ENCODE data around the gene CDADC1.

Gene CDADC1

DNA sequence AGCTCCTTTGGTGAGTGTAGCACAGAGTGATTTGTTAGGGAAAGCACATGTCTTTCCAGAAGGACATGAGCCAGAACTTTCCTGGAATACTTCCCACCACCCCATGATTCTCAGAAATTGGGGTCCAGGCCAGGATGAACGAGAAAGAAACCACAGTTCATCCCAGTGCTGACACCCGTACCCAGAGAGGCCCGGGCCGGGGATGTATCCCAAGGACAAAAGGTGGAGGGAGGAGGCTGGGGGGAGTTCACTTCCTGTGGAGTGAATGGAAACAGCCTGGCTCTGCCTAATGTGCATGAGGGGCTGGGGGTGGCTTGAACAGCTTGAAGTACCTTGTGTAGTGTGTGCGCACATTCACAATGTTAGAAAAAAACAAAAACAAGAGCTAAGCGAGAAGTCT, 47.5 kb downstream of the CDADC1 start:
- DNase-seq (ENCODE audit: low read depth): no peak

DNA sequence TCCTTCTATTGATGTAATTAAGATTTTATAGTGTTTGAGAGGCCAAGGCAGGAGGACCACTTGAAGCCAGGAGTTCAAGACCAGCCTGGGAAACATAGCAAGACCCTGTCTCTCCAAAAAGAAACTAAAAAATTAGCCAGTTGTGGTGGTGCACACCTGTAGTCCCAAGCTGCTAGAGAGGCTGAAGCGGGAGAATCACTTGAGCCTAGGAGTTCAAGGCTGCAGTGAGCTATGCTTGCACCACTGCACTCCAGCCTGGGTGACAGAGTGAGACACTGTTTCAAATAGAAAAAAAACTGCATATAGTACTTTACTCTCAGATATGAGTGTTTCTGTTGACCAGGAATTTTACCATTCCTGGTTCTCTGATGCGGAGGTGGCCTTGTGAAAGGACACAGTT, 48.9 kb downstream of the CDADC1 start:
- DNase-seq (ENCODE audit: low read depth): no peak

DNA sequence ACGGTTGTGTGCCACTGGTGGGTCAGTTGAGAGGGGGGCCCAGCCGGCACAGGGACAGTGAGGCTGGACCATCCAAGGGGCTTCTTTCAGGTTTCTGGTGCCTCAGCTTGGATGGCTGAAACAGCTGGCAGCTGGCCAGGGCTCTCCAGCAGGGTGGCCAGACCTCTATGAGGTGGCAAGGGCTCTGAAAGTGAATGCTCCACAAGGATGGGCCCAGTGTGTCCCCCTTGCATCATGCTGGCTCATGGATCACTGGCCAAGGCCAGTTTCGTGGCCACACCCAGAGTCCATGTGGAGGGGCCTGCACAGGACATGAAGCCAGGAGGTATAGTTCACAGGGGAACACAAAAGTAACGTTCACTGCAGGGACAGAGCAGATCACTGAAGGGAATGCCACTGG, 49.6 kb downstream of the CDADC1 start:
- DNase-seq (ENCODE audit: low read depth): no peak

GRCh38 chr13:49298416-49298815, 50.7 kb downstream of the CDADC1 start:
- DNase-seq (ENCODE audit: low read depth): no peak

DNA sequence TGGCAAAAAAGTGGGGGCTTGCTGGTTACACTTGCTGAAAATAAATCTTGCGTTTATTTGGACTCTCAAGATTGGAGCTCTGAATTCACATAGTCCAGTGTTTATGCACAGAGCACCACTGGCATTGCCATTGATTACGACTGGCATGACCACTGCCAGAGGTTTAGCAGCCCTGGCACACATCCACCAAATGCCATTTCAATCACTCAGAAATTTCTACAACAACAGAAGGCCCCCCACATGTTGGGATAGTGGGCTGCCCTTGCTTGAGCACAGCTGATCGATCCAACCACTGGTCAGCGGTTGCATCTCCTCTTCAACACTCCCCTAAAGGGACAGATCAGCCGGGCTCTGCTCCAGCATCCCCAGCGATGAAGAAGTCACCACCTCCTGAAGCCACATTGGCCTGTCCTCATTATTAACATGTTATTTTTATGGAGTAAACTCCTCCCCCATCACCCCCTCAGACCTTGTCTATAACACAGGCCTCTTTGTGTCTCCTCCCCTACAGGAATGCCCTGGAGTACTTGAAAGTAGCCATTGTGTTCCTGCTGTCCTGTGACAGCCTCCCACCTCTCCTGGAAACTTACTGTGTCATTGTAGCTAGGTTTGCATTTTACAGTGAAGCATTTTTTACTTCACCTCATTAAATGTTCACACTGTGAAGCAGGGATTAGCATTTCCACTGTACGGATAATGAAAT, 51.3 kb downstream of the CDADC1 start:
- no peak for DNase-seq (ENCODE audit: low read depth)

- no peak for DNase-seq (ENCODE audit: low read depth)
Measured at GRCh38 chr13:49300276-49300675, 52.6 kb downstream of the CDADC1 start.

DNA sequence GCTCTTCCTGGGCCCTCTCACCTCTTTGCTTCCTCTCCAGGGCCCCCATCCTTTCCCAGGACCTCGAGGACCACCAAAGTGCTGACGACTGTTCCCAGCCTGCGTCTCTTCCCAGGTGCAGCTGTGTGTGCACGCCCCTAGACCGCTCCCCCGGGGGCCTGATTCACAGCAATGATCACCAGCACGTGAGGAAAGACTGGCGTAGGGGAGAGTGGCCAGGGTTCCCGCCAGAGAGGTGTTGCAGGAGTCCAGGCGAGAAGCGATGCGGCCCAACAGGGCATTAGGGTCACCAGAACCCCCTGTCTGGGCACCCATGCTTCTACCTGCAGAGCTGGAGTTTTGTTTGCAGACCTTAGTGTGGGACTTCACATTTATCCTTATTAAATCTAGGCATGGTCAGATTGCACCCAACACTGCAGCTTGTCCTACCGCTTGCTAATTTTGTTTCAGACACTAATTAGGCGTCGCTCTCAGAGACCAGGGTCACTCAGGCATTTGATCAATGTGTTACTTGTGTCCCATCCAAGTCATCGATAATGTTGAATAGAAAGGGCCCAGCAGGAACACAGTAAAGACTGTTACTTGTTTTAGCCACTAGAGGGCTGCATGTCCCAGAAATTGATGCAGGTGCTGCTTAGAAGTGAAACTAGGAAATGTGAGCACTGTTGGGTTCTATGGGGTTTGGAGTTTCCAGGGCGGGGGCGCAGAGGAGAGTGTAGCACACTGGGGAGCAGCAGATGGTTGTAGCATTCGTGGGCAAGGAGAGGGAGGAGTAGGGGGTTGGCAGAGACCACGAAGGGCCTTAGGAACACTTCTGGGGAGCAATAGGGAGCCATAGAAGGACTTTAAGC, 53.2 kb downstream of the CDADC1 start:
- no peak for DNase-seq (ENCODE audit: low read depth)

- DNase-seq (ENCODE audit: low read depth): no peak
Measured at GRCh38 chr13:49302222-49302621, 54.5 kb downstream of the CDADC1 start.

GRCh38 chr13:49302817-49303216, 55.1 kb downstream of the CDADC1 start:
- DNase-seq (ENCODE audit: low read depth): no peak

DNA sequence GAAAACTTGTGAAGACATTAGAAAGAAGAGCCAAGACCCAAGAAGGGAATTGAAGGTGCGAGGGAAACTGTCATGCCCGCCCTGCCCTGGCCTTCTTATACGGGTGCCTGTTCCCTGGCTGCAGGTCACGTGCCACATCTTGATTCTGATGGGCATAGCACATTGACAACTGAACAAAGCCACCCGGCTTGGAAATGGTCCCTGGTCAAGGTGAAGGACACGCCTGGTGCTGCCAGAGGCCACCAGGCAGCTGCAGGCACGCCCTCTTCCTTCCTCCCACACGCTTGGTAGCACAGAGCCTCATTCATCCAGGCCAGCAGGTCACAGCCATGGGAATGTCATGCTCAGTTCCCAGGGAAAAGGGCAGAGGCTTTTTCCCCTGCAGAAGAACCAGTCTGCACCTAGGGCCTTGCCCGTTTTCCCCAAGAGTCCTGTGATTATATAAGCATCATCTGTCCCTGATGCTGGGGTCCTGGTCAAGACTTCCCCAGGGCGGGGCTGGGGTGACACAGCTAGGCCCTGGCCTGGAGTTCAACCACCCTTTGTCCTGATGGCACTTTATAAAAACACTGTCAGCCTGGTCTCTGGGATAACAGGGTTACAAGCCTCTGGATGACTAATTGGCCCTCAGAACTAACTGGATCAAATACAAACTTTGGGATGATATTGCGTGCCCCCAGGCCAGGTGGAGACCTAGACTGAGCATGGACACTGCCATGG, 56.0 kb downstream of the CDADC1 start:
- DNase-seq (ENCODE audit: low read depth): no peak

GRCh38 chr13:49304356-49304755, 56.6 kb downstream of the CDADC1 start:
- no peak for DNase-seq (ENCODE audit: low read depth)

DNA sequence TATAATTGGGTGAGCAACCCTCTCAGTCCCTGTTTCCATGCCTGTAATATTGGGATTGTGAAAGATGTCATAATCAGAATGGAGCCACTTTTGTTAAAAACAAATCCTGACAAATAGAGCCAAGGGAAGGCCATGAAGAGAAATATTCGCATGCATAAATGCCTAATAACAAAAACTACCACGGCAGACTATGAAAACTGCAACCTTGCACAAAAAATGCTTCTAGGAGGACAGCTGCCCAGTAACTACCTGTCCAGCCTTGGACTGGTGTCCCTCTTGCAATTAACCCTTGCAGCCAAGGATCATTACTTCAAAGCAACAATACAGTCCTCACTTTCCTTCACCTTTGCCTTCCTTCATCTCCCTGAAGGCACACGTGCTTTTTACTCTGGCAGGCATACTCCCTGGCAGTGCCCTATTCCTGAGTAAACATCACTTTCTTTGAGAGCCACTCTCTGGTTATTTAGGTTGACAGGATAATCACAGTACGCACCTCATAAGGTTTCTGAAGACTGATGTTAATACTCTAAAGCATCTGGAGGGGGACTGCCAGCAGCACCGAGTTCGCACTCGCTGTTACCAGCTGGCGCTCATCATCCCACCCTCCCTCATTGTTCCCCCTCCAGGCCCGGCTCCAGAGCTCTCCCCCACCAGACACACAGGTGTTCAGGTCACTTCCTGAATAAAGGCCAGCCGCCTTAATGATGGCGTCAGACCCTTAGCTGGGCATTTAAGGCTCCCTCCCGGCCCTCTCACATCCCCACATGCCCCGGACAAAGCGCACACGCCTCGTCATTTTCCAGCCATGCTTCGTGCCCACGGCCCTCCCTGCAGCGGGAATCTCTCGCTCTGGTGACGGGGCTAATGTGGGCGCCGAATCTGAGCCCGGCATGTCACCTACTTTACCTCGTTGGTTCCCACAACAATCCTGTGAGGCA, 57.3 kb downstream of the CDADC1 start:
- DNase-seq (ENCODE audit: low read depth): no peak

DNA sequence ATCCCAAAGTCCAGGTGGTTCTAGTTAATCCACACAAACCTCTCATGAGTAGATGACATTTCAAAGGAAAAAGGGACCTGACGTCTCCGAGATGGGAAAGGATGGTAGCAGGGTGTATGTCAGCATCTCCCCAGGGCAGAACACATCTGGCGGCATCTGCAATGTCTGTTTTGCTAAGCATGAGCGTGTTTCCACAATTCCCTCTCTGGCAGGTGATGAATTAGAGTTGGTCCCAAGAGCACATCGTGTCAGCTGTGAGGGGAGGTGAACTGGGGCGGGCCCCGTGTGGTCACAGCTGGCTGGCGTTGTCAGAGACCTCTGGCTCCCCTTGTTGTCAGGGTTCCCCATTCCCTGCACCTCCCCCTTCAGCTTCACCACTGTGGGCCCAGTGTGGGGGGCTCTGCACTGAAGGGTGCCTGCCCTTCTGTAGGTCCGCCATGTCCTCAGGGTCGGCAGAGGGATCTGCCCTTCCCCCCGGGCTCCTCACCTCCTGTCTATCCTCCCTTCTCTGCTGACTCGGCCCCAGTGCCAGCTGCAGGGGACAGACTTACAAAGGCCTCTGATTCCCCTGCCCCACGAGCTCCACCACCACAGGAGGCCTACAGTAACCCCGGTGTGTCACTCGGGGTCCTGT, 58.2 kb downstream of the CDADC1 start:
- no peak for DNase-seq (ENCODE audit: low read depth)

DNA sequence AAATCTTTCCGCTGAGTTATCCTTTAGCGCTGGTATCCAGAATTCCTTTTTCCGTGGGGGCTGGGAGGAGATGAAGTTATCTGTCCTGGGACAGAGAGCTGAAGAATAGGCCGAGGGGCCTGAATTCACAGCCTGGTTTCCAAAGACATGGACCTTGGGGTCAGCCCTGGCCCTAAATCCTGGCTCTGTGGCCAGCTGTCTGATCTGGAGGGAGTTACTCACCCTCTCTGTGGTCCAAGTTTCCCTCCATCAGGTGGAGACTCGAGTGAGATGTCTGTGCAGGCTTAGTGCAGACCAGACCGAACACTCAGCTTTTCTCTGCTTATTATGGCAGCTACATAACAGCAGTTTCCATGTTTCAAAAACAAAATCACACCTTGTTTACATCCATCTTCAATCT, 59.6 kb downstream of the CDADC1 start:
- DNase-seq (ENCODE audit: low read depth): no peak

GRCh38 chr13:49308097-49308875, 60.6 kb downstream of the CDADC1 start:
- DNase-seq (ENCODE audit: low read depth): no peak

DNA sequence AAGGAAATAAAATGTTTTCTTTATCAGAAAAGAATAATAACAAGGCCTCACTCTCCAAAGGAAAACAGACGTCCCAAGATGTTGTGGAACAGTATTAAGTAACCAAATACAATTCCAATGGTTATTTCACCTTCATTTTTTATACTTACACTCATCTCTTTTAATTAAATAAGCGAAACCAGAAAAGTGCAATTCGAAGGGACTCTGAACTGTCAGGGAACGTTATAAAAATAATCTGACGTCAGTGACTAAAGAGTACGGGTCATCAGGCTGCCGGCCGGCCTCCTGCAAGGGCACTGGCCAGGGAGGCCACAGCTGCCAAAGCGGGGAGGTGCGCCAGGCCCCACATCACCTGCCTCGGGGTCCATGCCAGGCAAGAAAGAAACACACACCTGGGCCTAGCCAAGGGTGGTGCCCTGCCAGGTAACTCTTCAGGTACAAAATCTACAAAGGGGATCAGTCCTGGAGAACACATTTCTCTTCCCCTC, 61.2 kb downstream of the CDADC1 start:
- DNase-seq (ENCODE audit: low read depth): no peak

GRCh38 chr13:49310251-49310650, 62.5 kb downstream of the CDADC1 start:
- no peak for DNase-seq (ENCODE audit: low read depth)

DNA sequence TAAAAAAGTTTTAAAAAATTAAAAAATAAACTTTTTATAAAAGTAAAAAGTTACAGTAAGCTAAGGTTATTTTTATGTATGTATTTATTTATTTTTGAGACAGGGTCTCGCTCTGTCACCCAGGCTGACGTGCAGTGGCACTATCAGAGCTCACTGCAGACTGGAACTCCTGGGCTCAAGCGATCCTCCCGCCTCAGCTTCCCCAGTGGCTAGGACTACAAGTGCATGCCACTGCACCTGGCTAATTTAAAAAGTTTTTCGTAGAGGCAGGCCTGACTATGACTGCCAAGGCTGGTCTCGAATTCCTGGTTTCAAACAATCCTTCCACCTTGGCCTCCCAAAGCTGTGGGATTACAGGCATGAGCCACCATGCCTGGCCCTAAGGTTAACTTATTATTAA, 64.1 kb downstream of the CDADC1 start:
- DNase-seq (ENCODE audit: low read depth): no peak

GRCh38 chr13:49314344-49314882, 66.7 kb downstream of the CDADC1 start:
- no peak for DNase-seq (ENCODE audit: low read depth)

GRCh38 chr13:49315036-49315565, 67.4 kb downstream of the CDADC1 start:
- DNase-seq (ENCODE audit: low read depth): no peak

All from non-pigmented ciliary epithelial cell (primary cell).